ENCODE measurements around the gene CRADD.

Gene CRADD

GRCh38 chr12:93886533-93887511 is 209.6 kb downstream of the CRADD start:
- no peak for TF ChIP-seq CTCF (conservative IDR thresholded peaks at IDR 0.05)
- peak overlapping the region; percentile 59 for H3K27ac ChIP-seq

- H3K27ac ChIP-seq = no peak overlapping the region
- no peak for TF ChIP-seq CTCF (conservative IDR thresholded peaks at IDR 0.05)
Measured at GRCh38 chr12:93888964-93889363, 211.8 kb downstream of the CRADD start.

- no peak overlapping the region for H3K27ac ChIP-seq
- TF ChIP-seq CTCF (conservative IDR thresholded peaks at IDR 0.05) = no peak
Measured at GRCh38 chr12:93889516-93890212, 212.5 kb downstream of the CRADD start.

GRCh38 chr12:93892423-93893268 is 215.5 kb downstream of the CRADD start:
- H3K27ac ChIP-seq = no peak overlapping the region
- no peak for TF ChIP-seq CTCF (conservative IDR thresholded peaks at IDR 0.05)

- TF ChIP-seq CTCF (conservative IDR thresholded peaks at IDR 0.05) = no peak
- H3K27ac ChIP-seq = no peak overlapping the region
Measured at GRCh38 chr12:93894391-93895088, 217.4 kb downstream of the CRADD start.

- TF ChIP-seq CTCF (conservative IDR thresholded peaks at IDR 0.05) = no peak
- H3K27ac ChIP-seq = no peak overlapping the region
Measured at GRCh38 chr12:93895089-93895445, 217.9 kb downstream of the CRADD start.

Measured in VCaP (cell line).